H9 (cell line): ENCODE measurements around the gene NAGPA. TPM values are rescaled to one million over a fixed set of nuclear protein-coding genes. Genes with fewer than 3 reads are reported as not detected.

ENCODE experiments used
- DNase-seq: peaks from one replicate; pipeline ENCODE4 v3.0.0-alpha.2; 2017
- H2AFZ ChIP-seq: one replicate; pipeline ENCODE4 v1.6.1; 2013; ENCODE audit warnings: mild to moderate bottlenecking, low read length, control low read depth, moderate library complexity
- H2AK5ac ChIP-seq: 2 replicates; pipeline ENCODE4 v1.6.1; 2013; ENCODE audit warnings: low read length, control low read depth, mixed read lengths; ENCODE audit not compliant: insufficient read length
- H2BK120ac ChIP-seq: one replicate; pipeline ENCODE4 v1.6.1; 2013; ENCODE audit warnings: low read depth, mild to moderate bottlenecking, low read length, control low read depth, inconsistent platforms; ENCODE audit not compliant: poor library complexity, severe bottlenecking
- H2BK12ac ChIP-seq: 2 replicates; pipeline ENCODE4 v1.6.1; 2013; ENCODE audit warnings: low read length, control low read depth, mixed read lengths, low read depth; ENCODE audit not compliant: insufficient read length
- H2BK15ac ChIP-seq: 2 replicates; pipeline ENCODE4 v1.6.1; 2013; ENCODE audit warnings: low read depth, low read length, control low read depth
- H2BK20ac ChIP-seq: one replicate; pipeline ENCODE4 v1.6.1; 2013; ENCODE audit warnings: low read depth, mild to moderate bottlenecking, low read length, control low read depth, inconsistent platforms; ENCODE audit not compliant: poor library complexity, severe bottlenecking
- H2BK5ac ChIP-seq: 2 replicates; pipeline ENCODE4 v1.6.1; 2013; ENCODE audit warnings: low read length, control low read depth, mixed read lengths; ENCODE audit not compliant: insufficient read length
- H3K14ac ChIP-seq: 2 replicates; pipeline ENCODE4 v1.6.1; 2013; ENCODE audit warnings: low read length, control low read depth; ENCODE audit not compliant: insufficient read depth
- H3K18ac ChIP-seq: 2 replicates; pipeline ENCODE4 v1.6.1; 2013; ENCODE audit warnings: low read depth, mild to moderate bottlenecking, mixed read lengths, low read length, control low read depth; ENCODE audit not compliant: insufficient read length
- H3K23ac ChIP-seq: 2 replicates; pipeline ENCODE4 v1.6.1; 2013; ENCODE audit warnings: low read length, control low read depth, mixed read lengths, low read depth; ENCODE audit not compliant: insufficient read length
- H3K23me2 ChIP-seq: 2 replicates; pipeline ENCODE4 v1.6.1; 2013; ENCODE audit warnings: low read depth, mild to moderate bottlenecking, mixed read lengths, low read length, control low read depth; ENCODE audit not compliant: insufficient read length, poor library complexity, severe bottlenecking
- H3K27ac ChIP-seq: 2 replicates; pipeline ENCODE4 v1.5.1; 2013; ENCODE audit warnings: low read length, control low read depth, mixed read lengths, low read depth; ENCODE audit not compliant: insufficient read length
- H3K27me3 ChIP-seq: 2 replicates; pipeline ENCODE4 v1.6.1; 2013; ENCODE audit warnings: low read length, control low read depth, inconsistent platforms; ENCODE audit not compliant: insufficient read depth
- H3K4ac ChIP-seq: 2 replicates; pipeline ENCODE4 v1.6.1; 2013; ENCODE audit warnings: low read depth, mild to moderate bottlenecking, control low read depth, inconsistent platforms, low read length, moderate library complexity
- H3K4me1 ChIP-seq: 2 replicates; pipeline ENCODE4 v1.6.1; 2013; ENCODE audit warnings: low read length, control low read depth, inconsistent platforms; ENCODE audit not compliant: insufficient read depth
- H3K4me2 ChIP-seq: 2 replicates; pipeline ENCODE4 v1.6.1; 2013; ENCODE audit warnings: low read length, control low read depth, mixed read lengths; ENCODE audit not compliant: insufficient read length, insufficient read depth
- H3K56ac ChIP-seq: 2 replicates; pipeline ENCODE4 v1.6.1; 2013; ENCODE audit warnings: low read depth, mild to moderate bottlenecking, mixed read lengths, low read length, control low read depth; ENCODE audit not compliant: insufficient read length
- H3K79me1 ChIP-seq: 2 replicates; pipeline ENCODE4 v1.6.1; 2013; ENCODE audit warnings: low read depth, mild to moderate bottlenecking, moderate library complexity, low read length, control low read depth, inconsistent platforms; ENCODE audit not compliant: insufficient read depth, poor library complexity, severe bottlenecking
- H3K79me2 ChIP-seq: 2 replicates; pipeline ENCODE4 v1.6.1; 2013; ENCODE audit warnings: low read length, control low read depth, inconsistent platforms; ENCODE audit not compliant: insufficient read depth
- H3K9ac ChIP-seq: 2 replicates; pipeline ENCODE4 v1.6.1; 2013; ENCODE audit warnings: low read length, control low read depth, mixed read lengths; ENCODE audit not compliant: insufficient read length; ENCODE audit errors: extremely low read depth
- H3K9me3 ChIP-seq: one replicate; pipeline ENCODE4 v1.6.1; 2013; ENCODE audit warnings: low read depth, low read length, inconsistent platforms; ENCODE audit not compliant: control insufficient read depth
- H3T11ph ChIP-seq: one replicate; pipeline ENCODE4 v1.6.1; 2013; ENCODE audit warnings: mild to moderate bottlenecking, low read length, control low read depth, inconsistent platforms
- H4K20me1 ChIP-seq: one replicate; pipeline ENCODE4 v1.6.1; 2013; ENCODE audit not compliant: control insufficient read depth, insufficient read length, insufficient read depth
- H4K5ac ChIP-seq: 2 replicates; pipeline ENCODE4 v1.6.1; 2013; ENCODE audit warnings: low read depth, mild to moderate bottlenecking, mixed read lengths, low read length, control low read depth; ENCODE audit not compliant: insufficient read length
- H4K8ac ChIP-seq: replicated peaks from 2 replicates; pipeline ENCODE4 v1.6.1; 2013; ENCODE audit warnings: low read length, control low read depth, mixed read lengths, low read depth; ENCODE audit not compliant: insufficient read length
- H4K91ac ChIP-seq: 2 replicates; pipeline ENCODE4 v1.6.1; 2013; ENCODE audit warnings: low read depth, mild to moderate bottlenecking, moderate library complexity, mixed read lengths, low read length, control low read depth; ENCODE audit not compliant: insufficient read length
- H3K27ac Mint-ChIP-seq, 3 experiments: 2 replicates in 2 of 3; 3 replicates in 1 of 3; pipeline ENCODE4 v1.8.0; 2020 to 2021; ENCODE audit warnings: mixed read lengths in 3 of 3, mild to moderate bottlenecking in 1 of 3, moderate library complexity in 1 of 3
- H3K27me3 Mint-ChIP-seq: 2 replicates; pipeline ENCODE4 v1.8.0; 2021; ENCODE audit warnings: low read depth, mild to moderate bottlenecking, moderate library complexity, mixed read lengths
- H3K36me3 Mint-ChIP-seq, 3 experiments: 2 replicates in 2 of 3; 3 replicates in 1 of 3; pipeline ENCODE4 v1.8.0; 2020 to 2021; ENCODE audit warnings: low read depth in 3 of 3, mixed read lengths in 3 of 3; ENCODE audit not compliant: insufficient read depth in 1 of 3
- H3K4me1 Mint-ChIP-seq, 2 experiments: 2 replicates each; pipeline ENCODE4 v1.8.0; 2020; ENCODE audit warnings: mixed read lengths in 2 of 2
- H3K4me3 Mint-ChIP-seq, 2 experiments: 2 replicates in 1 of 2; 3 replicates in 1 of 2; pipeline ENCODE4 v1.8.0; 2020 to 2021; ENCODE audit warnings: mild to moderate bottlenecking in 2 of 2, mixed read lengths in 2 of 2, moderate library complexity in 1 of 2
- H3K9me3 Mint-ChIP-seq, 2 experiments: 2 replicates in 1 of 2; 3 replicates in 1 of 2; pipeline ENCODE4 v1.8.0; 2020; ENCODE audit warnings: mild to moderate bottlenecking in 2 of 2, mixed read lengths in 2 of 2, moderate library complexity in 1 of 2
- CTCF ChIP-seq: fragments of 200-600 bp; sonication (generic); conservative IDR thresholded peaks from 3 replicates; pipeline ENCODE4 v1.8.0; 2021; ENCODE audit warnings: antibody characterized with exemption, mild to moderate bottlenecking
- WGBS: extraction: QIAGEN DNeasy Blood & Tissue Kit; methylation state at CpG from one replicate; pipeline ENCODE4 v1.1.7; 2013; ENCODE audit warnings: missing lambda C conversion rate, low lambda C conversion rate, mixed read lengths; ENCODE audit not compliant: insufficient read length; ENCODE audit errors: extremely low coverage; 5-methylcytosine and 5-hydroxymethylcytosine counted together
- total RNA-seq: library from RNA; stranded (reverse); gene quantifications from 2 replicates; pipeline ENCODE4 v1.2.1, GENCODE V29; 2021

Gene NAGPA
- total RNA-seq, 1 experiment from 2014 or later: 12.1 TPM

GRCh38 chr16:5024632-5025031 lies 9.1 kb downstream of the NAGPA start:
- no peaks in the 10 kb centered on the region for H3K9me3 Mint-ChIP-seq
- Histone ChIP-seq H3K79me1 (no peaks in the 10 kb centered on the region), H3K4ac (no peak overlapping the region), H3K4me2 (no peak overlapping the region), H2AK5ac (no peak overlapping the region), H3K18ac (no peak overlapping the region), H2BK20ac (no peak overlapping the region), H2BK15ac (no peak overlapping the region), H2BK5ac (no peak overlapping the region), H2BK12ac (no peak overlapping the region), H4K5ac (no peak overlapping the region), H3K79me2 (no peaks in the 10 kb centered on the region), H3K27me3 (no peaks in the 10 kb centered on the region), H3K27ac (no peak overlapping the region), H2BK120ac (no peak overlapping the region), H3K56ac (no peak overlapping the region), H3T11ph (no peak overlapping the region), H3K23ac (no peak overlapping the region), H4K8ac (no peak overlapping the region), H4K91ac (no peak overlapping the region), H3K9me3 (no peaks in the 10 kb centered on the region), H3K4me1 (no peaks in the 10 kb centered on the region), H3K14ac (no peak overlapping the region), H3K23me2 (no peaks in the 10 kb centered on the region), H4K20me1 (no peaks in the 10 kb centered on the region), H3K9ac (no peak overlapping the region), H2AFZ (no peak overlapping the region)
- H3K27ac Mint-ChIP-seq: no peak overlapping the region; a peak in 1 of 7 replicates
- no peak for DNase-seq
- peaks cover 12% of the 10 kb centered on the region for H3K27me3 Mint-ChIP-seq
- H3K36me3 Mint-ChIP-seq: no peaks in the 10 kb centered on the region
- H3K4me1 Mint-ChIP-seq: peaks cover 9 to 15% of the 10 kb centered on the region in 2 experiments
- TF ChIP-seq CTCF: no peak; the same call in 2 of the 3 replicates
- WGBS: no CpG with 5 or more reads among the region's 4 CpGs
- H3K4me3 Mint-ChIP-seq: no peak overlapping the region
